ENCODE data around the gene S100A11. TPM values are rescaled to one million over a fixed set of nuclear protein-coding genes. Genes with fewer than 3 reads are reported as not detected.

S100A11 gene
- total RNA-seq, 1 experiment from 2014 or later: 364 TPM

DNA sequence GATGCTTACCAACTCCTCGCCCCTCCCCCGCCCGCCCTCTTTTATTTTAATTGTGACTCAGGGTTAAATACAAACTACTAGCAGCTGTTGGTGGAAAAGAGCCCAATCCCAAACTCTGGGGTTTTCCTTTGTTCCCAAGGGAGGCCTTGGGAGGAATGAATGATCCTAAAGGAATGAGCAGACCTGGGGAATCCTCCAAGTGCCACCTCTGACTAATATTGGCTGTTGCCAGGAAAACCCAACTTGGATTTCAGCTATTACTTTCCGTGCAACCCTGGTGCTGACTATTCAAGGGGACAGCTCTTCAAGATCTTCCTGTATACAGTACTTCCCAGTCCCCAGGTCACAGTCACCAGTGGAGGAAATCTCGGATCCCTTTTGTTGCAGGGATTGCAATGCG lies 41.8 kb downstream of the S100A11 start:
- H3K4me3 ChIP-seq (ENCODE audit: low read depth, low read length): no peak overlapping the region
- CTCF ChIA-PET: interaction anchor here (3.1 kb wide), 1 partner anchor 27 kb away, joined by 22 read pairs; no protein-coding TSS in a partner anchor
- H3K9me3 ChIP-seq: no peaks in the 10 kb centered on the region
- Mint-ChIP-seq H3K4me1 (ENCODE audit: low read depth, unreplicated experiment) (peaks cover 32% of the 10 kb centered on the region), H3K36me3 (ENCODE audit: insufficient read depth, unreplicated experiment) (peaks cover 54% of the 10 kb centered on the region), H3K4me3 (ENCODE audit: unreplicated experiment) (peak overlapping the region; percentile 88), H3K9me3 (ENCODE audit: unreplicated experiment) (no peaks in the 10 kb centered on the region), H3K27me3 (ENCODE audit: insufficient read depth, unreplicated experiment) (no peaks in the 10 kb centered on the region), H3K27ac (ENCODE audit: unreplicated experiment) (peak overlapping the region; percentile 98)
- no peaks in the 10 kb centered on the region for H3K27me3 ChIP-seq (replicated peaks; ENCODE audit: control insufficient read depth, insufficient read depth, low read length)
- intact Hi-C loops (cut with micrococcal nuclease; ENCODE audit: unreplicated experiment): loop anchor here (1.0 to 5.0 kb wide), 2 partner anchors 27 to 798 kb away; partner anchors contain the start of gene PIP5K1A
- TF ChIP-seq, protein P1, sequence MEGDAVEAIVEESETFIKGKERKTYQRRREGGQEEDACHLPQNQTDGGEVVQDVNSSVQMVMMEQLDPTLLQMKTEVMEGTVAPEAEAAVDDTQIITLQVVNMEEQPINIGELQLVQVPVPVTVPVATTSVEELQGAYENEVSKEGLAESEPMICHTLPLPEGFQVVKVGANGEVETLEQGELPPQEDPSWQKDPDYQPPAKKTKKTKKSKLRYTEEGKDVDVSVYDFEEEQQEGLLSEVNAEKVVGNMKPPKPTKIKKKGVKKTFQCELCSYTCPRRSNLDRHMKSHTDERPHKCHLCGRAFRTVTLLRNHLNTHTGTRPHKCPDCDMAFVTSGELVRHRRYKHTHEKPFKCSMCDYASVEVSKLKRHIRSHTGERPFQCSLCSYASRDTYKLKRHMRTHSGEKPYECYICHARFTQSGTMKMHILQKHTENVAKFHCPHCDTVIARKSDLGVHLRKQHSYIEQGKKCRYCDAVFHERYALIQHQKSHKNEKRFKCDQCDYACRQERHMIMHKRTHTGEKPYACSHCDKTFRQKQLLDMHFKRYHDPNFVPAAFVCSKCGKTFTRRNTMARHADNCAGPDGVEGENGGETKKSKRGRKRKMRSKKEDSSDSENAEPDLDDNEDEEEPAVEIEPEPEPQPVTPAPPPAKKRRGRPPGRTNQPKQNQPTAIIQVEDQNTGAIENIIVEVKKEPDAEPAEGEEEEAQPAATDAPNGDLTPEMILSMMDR (IDR thresholded peaks at IDR 0.05; ENCODE audit: insufficient read depth in 1 of 2, low read depth in 1 of 2, low read length in 1 of 2, severe bottlenecking in 1 of 2, unreplicated experiment in 1 of 2): no peak
- POLR2A ChIA-PET: interaction anchor here (1.0 kb wide), 1 partner anchor 22 kb away, joined by 3 read pairs; no protein-coding TSS in a partner anchor
- no TSS peak for BruUV-seq (replicated peaks)
- H3K4me1 ChIP-seq: peaks cover 55% of the 10 kb centered on the region
- DNase-seq: no peak
- peaks cover 4% of the 10 kb centered on the region for H3K36me3 ChIP-seq (ENCODE audit: control insufficient read depth, insufficient read depth, low read length)

DNA sequence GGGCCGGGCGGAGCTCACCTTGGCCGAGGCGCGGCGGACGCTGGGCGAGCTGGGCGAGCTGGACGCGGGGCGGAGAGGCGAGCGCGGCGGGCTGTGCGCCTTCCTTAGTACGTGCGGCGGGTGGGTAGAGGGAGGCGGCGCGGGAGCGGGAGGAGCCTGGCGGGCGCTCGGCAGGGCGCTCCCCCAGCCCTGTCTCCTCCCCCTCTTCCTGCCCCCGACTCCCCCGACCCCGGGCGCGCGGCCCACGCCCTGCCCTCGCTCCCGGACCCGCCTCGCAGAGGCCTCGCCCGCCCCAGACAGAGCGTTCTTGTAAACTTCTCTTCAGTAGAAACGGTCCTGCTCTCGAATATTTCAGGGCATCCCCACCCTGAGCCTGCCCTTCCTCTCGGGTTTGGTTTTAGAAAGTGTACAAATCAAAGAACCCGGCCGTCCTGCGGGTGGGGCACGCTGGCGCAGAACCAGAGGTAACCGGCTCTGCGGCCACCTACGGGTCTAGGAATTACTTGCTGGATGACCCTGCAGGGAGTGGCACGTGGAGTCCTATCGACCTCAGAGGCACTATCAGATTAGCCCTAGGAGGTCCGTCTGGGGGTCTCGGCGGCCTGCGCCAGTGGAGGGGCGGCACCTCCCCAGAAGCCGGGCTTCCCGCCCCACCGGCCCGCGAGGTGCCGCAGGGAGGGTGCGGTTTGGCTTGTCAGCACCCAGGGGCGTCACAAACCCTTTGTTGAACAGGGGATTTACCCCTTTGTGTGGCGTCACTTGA lies 42.9 kb downstream of the S100A11 start, which contains the start of gene S100A10:
Gene S100A10 (minus strand): TSS at position 126 of the 763 bp plus-strand sequence. CDS start 7,629 bp downstream, outside the sequence.
- TF ChIP-seq, protein P1 (IDR thresholded peaks at IDR 0.05; ENCODE audit: insufficient read depth in 1 of 2, low read depth in 1 of 2, low read length in 1 of 2, severe bottlenecking in 1 of 2, unreplicated experiment in 1 of 2): no peak
- peaks cover 7% of the 10 kb centered on the region for H3K36me3 ChIP-seq (ENCODE audit: control insufficient read depth, insufficient read depth, low read length)
- POLR2A ChIA-PET: interaction anchor here (0.6 to 3.4 kb wide), 5 partner anchors 7 to 483 kb away, joined by 3 to 56 read pairs (median 6); partner anchors contain the start of genes CGN and THEM4
- Mint-ChIP-seq H3K27me3 (ENCODE audit: insufficient read depth, unreplicated experiment) (no peaks in the 10 kb centered on the region), H3K4me1 (ENCODE audit: low read depth, unreplicated experiment) (peaks cover 34% of the 10 kb centered on the region), H3K4me3 (ENCODE audit: unreplicated experiment) (peak within 1 kb of the TSS; percentile 88), H3K36me3 (ENCODE audit: insufficient read depth, unreplicated experiment) (peaks cover 65% of the 10 kb centered on the region), H3K9me3 (ENCODE audit: unreplicated experiment) (no peaks in the 10 kb centered on the region), H3K27ac (ENCODE audit: unreplicated experiment) (peak within 1 kb of the TSS; percentile 99)
- TSS peak; percentile 0 for BruUV-seq (replicated peaks)
- H3K27me3 ChIP-seq (replicated peaks; ENCODE audit: control insufficient read depth, insufficient read depth, low read length): no peaks in the 10 kb centered on the region
- H3K9me3 ChIP-seq: no peaks in the 10 kb centered on the region
- peak within 1 kb of the TSS; percentile 88 for H3K4me3 ChIP-seq (ENCODE audit: low read depth, low read length)
- H3K4me1 ChIP-seq: peaks cover 55% of the 10 kb centered on the region
- peak; percentile 90 to 91 for DNase-seq
- intact Hi-C loops (cut with micrococcal nuclease; ENCODE audit: unreplicated experiment): loop anchor here (1.0 to 5.0 kb wide), 2 partner anchors 26 to 797 kb away; partner anchors contain the start of gene PIP5K1A
- CTCF ChIA-PET: interaction anchor here (2.2 to 3.1 kb wide), 3 partner anchors 18 to 26 kb away, joined by 8 to 22 read pairs (median 16); no protein-coding TSS in a partner anchor

DNA sequence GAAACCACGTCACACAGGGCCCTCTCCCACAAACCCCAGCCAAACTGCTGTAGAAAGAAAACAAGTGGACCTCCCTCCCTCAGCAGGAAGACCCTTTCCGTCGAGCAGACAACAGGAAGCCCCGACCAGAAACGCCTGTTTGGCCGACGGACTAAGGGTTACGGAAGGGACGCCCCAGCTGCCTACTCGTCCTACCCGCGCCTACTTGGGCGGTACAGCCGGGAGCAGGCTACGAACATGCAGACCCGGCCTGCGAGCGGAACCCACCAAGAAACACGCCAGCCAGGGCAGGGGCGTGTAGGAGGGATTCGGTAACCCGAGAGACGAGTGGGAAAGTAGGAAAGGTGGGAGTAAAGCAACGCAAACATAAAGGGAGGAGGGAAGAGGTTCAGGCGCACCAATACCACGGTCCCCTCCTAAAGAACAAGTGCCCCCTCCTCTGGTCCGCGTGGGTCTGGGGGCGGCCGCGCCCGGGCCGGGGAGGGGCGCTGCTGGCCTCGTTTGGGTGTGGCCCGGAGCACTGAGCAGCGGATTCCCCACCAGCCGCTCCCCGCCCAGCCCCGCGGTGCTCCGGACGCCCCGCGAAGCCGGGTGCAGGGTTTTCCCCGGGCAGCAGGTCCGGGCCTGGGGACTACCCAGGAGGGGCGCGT lies 43.6 kb downstream of the S100A11 start:
- Mint-ChIP-seq H3K27me3 (ENCODE audit: insufficient read depth, unreplicated experiment) (no peaks in the 10 kb centered on the region), H3K4me1 (ENCODE audit: low read depth, unreplicated experiment) (peaks cover 38% of the 10 kb centered on the region), H3K36me3 (ENCODE audit: insufficient read depth, unreplicated experiment) (peaks cover 72% of the 10 kb centered on the region), H3K9me3 (ENCODE audit: unreplicated experiment) (no peaks in the 10 kb centered on the region), H3K4me3 (ENCODE audit: unreplicated experiment) (peak overlapping the region; percentile 88), H3K27ac (ENCODE audit: unreplicated experiment) (peak overlapping the region; percentile 99)
- ChIA-PET CTCF (interaction anchor here (0.8 to 2.8 kb wide), 5 partner anchors 8 to 57 kb away, joined by 4 to 16 read pairs (median 4); no protein-coding TSS in a partner anchor), POLR2A (interaction anchor here (0.6 to 3.4 kb wide), 12 partner anchors 8 to 482 kb away, joined by 3 to 56 read pairs (median 6); partner anchors contain the start of genes CGN and THEM4)
- Histone ChIP-seq H3K36me3 (ENCODE audit: control insufficient read depth, insufficient read depth, low read length) (peaks cover 7% of the 10 kb centered on the region), H3K4me3 (ENCODE audit: low read depth, low read length) (peak overlapping the region; percentile 88), H3K27me3 (replicated peaks; ENCODE audit: control insufficient read depth, insufficient read depth, low read length) (no peaks in the 10 kb centered on the region), H3K4me1 (peaks cover 52% of the 10 kb centered on the region), H3K9me3 (no peaks in the 10 kb centered on the region)
- intact Hi-C loops (cut with micrococcal nuclease; ENCODE audit: unreplicated experiment): loop anchor here (5.0 kb wide), 1 partner anchor 796 kb away; the partner anchor contains the start of gene PIP5K1A
- peak in 1 of 2 experiments; percentile 42 for DNase-seq
- TF ChIP-seq, protein P1 (IDR thresholded peaks at IDR 0.05; ENCODE audit: insufficient read depth in 1 of 2, low read depth in 1 of 2, low read length in 1 of 2, severe bottlenecking in 1 of 2, unreplicated experiment in 1 of 2): no peak
- TSS peak; percentile 23 for BruUV-seq (replicated peaks)

All from Caco-2 (cell line).